Measurements from ENCODE around the gene CENPP.

GRCh38 chr9:92613268-92614122 lies 287.7 kb downstream of the CENPP start:
- TF ChIP-seq CTCF (IDR thresholded peaks at IDR 0.05) = no peak
- TF ChIP-seq POLR2A (IDR thresholded peaks at IDR 0.05) = no peak
